HepG2 (cell line): ENCODE measurements around the gene UBXN1. TPM values are rescaled to one million over a fixed set of nuclear protein-coding genes. Genes with fewer than 3 reads are reported as not detected.

ENCODE experiments used
- AGO1 ChIP-seq: fragments of 200-400 bp; formaldehyde crosslinking; IDR thresholded peaks from 2 replicates; pipeline ENCODE4 v1.6.1; 2017; ENCODE audit warnings: mild to moderate bottlenecking, low read depth, low read length, moderate library complexity; ENCODE audit not compliant: poor library complexity, severe bottlenecking
- ARID2 ChIP-seq: sonication (generic); formaldehyde crosslinking; IDR thresholded peaks from 2 replicates; pipeline ENCODE4 v1.8.1; 2022; ENCODE audit warnings: mild to moderate bottlenecking, missing genetic modification reagents, borderline replicate concordance
- CBX1 ChIP-seq: IDR thresholded peaks from one replicate; pipeline ENCODE4 v1.6.1; 2016; ENCODE audit warnings: antibody characterized with exemption, low read depth
- DZIP1 ChIP-seq: sonication (generic); formaldehyde crosslinking; IDR thresholded peaks from 2 replicates; pipeline ENCODE4 v1.5.0; 2020; ENCODE audit warnings: mild to moderate bottlenecking, missing genetic modification reagents
- HNRNPK ChIP-seq: fragments of 200-400 bp; formaldehyde crosslinking; IDR thresholded peaks from 2 replicates; pipeline ENCODE4 v1.6.1; 2018; ENCODE audit warnings: low read length, low read depth, moderate library complexity, mild to moderate bottlenecking; ENCODE audit not compliant: poor library complexity, severe bottlenecking
- HOXA7 ChIP-seq: sonication (generic); formaldehyde crosslinking; IDR thresholded peaks from 2 replicates; pipeline ENCODE4 v1.8.1; 2022; ENCODE audit warnings: mild to moderate bottlenecking, missing genetic modification reagents, moderate library complexity
- IKZF1 ChIP-seq: fragments of 450-650 bp; IDR thresholded peaks from 2 replicates; pipeline ENCODE4 v1.7.1; 2016
- KLF15 ChIP-seq: sonication (generic); formaldehyde crosslinking; IDR thresholded peaks from 2 replicates; pipeline ENCODE4 v1.8.1; 2023; ENCODE audit warnings: borderline replicate concordance, mild to moderate bottlenecking, inconsistent platforms, missing genetic modification reagents, mixed read lengths
- NFE2L2 ChIP-seq: fragments of 150-350 bp; IDR thresholded peaks from 2 replicates; pipeline ENCODE4 v1.6.1; 2014; ENCODE audit warnings: low read length
- PHF21A ChIP-seq: sonication (generic); formaldehyde crosslinking; IDR thresholded peaks from 2 replicates; pipeline ENCODE4 v1.5.0; 2020; ENCODE audit warnings: mild to moderate bottlenecking, missing genetic modification reagents
- PLRG1 ChIP-seq: fragments of 450-650 bp; conservative IDR thresholded peaks from 2 replicates; pipeline ENCODE4 v1.6.1; 2016
- POLR2A ChIP-seq, 2 experiments: IDR thresholded peaks; 2 replicates each; pipeline ENCODE4 v1.6.1; 2011; ENCODE audit warnings: low read depth in 2 of 2, low read length in 2 of 2, mild to moderate bottlenecking in 1 of 2, moderate library complexity in 1 of 2; ENCODE audit not compliant: insufficient read depth in 1 of 2
- TEF ChIP-seq: sonication (generic); formaldehyde crosslinking; IDR thresholded peaks from 2 replicates; pipeline ENCODE4 v1.5.0; 2020; ENCODE audit warnings: missing genetic modification reagents
- TERF1 ChIP-seq: sonication (generic); formaldehyde crosslinking; IDR thresholded peaks from 2 replicates; pipeline ENCODE4 v1.8.0; 2022; ENCODE audit warnings: mild to moderate bottlenecking, missing genetic modification reagents, moderate library complexity
- TRIM24 ChIP-seq: sonication (generic); formaldehyde crosslinking; IDR thresholded peaks from 2 replicates; pipeline ENCODE4 v1.8.0; 2022; ENCODE audit warnings: mild to moderate bottlenecking, missing genetic modification reagents
- ZKSCAN5 ChIP-seq: sonication (generic); formaldehyde crosslinking; IDR thresholded peaks from 2 replicates; pipeline ENCODE4 v1.5.1; 2020; ENCODE audit warnings: mild to moderate bottlenecking, missing genetic modification reagents
- ZNF136 ChIP-seq: sonication (generic); formaldehyde crosslinking; IDR thresholded peaks from 2 replicates; pipeline ENCODE4 v1.8.1; 2022; ENCODE audit warnings: low read depth, mild to moderate bottlenecking, moderate library complexity, missing genetic modification reagents
- ZNF264 ChIP-seq: sonication (generic); formaldehyde crosslinking; IDR thresholded peaks from 2 replicates; pipeline ENCODE4 v1.4.0; 2020; ENCODE audit warnings: missing genetic modification reagents
- ZNF274 ChIP-seq: sonication (generic); formaldehyde crosslinking; IDR thresholded peaks from 2 replicates; pipeline ENCODE4 v1.5.1; 2020; ENCODE audit warnings: mild to moderate bottlenecking, missing genetic modification reagents
- ZNF430 ChIP-seq: sonication (generic); formaldehyde crosslinking; IDR thresholded peaks from 2 replicates; pipeline ENCODE4 v1.9.0; 2021; ENCODE audit warnings: mild to moderate bottlenecking, missing genetic modification reagents
- ZNF530 ChIP-seq: sonication (generic); formaldehyde crosslinking; IDR thresholded peaks from 2 replicates; pipeline ENCODE4 v1.5.0; 2020; ENCODE audit warnings: low read depth, mild to moderate bottlenecking, missing genetic modification reagents
- ZNF619 ChIP-seq: sonication (generic); formaldehyde crosslinking; IDR thresholded peaks from 2 replicates; pipeline ENCODE4 v1.4.0; 2020; ENCODE audit warnings: mild to moderate bottlenecking, missing genetic modification reagents
- ZNF713 ChIP-seq: sonication (generic); formaldehyde crosslinking; IDR thresholded peaks from 2 replicates; pipeline ENCODE4 v1.4.0; 2020; ENCODE audit warnings: mild to moderate bottlenecking, missing genetic modification reagents
- ZNF790 ChIP-seq: sonication (generic); formaldehyde crosslinking; IDR thresholded peaks from 2 replicates; pipeline ENCODE4 v1.8.0; 2022; ENCODE audit warnings: missing genetic modification reagents, mild to moderate bottlenecking, borderline replicate concordance
- polyA plus RNA-seq, 8 experiments: library from polyadenylated mRNA; depleted of rRNA in 3 of 8; stranded (reverse) in 7 of 8; unstranded in 1 of 8; fragments of >200 nt; fragmentation: Illumina TruSeq in 4 of 8; extraction: Trizol in 4 of 8; gene quantifications; 2 replicates each; pipeline versions ENCODE4 v1.2.1 to v1.2.3, GENCODE V29; 2011 to 2016; ENCODE audit warnings: low read depth in 4 of 8, missing spikeins in 1 of 8, mixed read lengths in 1 of 8; ENCODE audit not compliant: insufficient read depth in 1 of 8
- total RNA-seq, 5 experiments: library from RNA; depleted of rRNA; stranded (reverse); fragments of >200 nt; fragmentation: Illumina TruSeq; extraction: Trizol; gene quantifications; 2 replicates each; pipeline ENCODE4 v1.2.3, GENCODE V29; 2016; ENCODE audit warnings: low read depth in 1 of 5
- TF ChIP-seq, protein P1 (sequence below): sonication (generic); formaldehyde crosslinking; IDR thresholded peaks from 2 replicates; pipeline ENCODE4 v1.4.0; 2020; ENCODE audit warnings: missing genetic modification reagents; ENCODE audit errors: not compliant biosample characterization

Gene UBXN1
- total and polyA plus RNA-seq, 2 of the 13 experiments (the other 11 are each of a cell fraction or from before 2014, with no cell fraction given) = 47.5 to 52.4 TPM

- TF ChIP-seq ZNF790 (peak; percentile 99; the same call in 1 of the 2 replicates), TERF1 (peak; percentile 91), POLR2A (IDR thresholded peaks at IDR 0.05; ENCODE audit: insufficient read depth in 1 of 2, low read depth in 2 of 2, low read length in 2 of 2) (peak; percentile 87 to 91), ZNF430 (CRISPR knock-in tag) (peak; percentile 82), KLF15 (peak; percentile 74; the same call in 1 of the 2 replicates), ZNF713 (CRISPR knock-in tag) (no peak), ZKSCAN5 (CRISPR knock-in tag) (no peak), IKZF1 (no peak), ZNF274 (CRISPR knock-in tag) (peak; percentile 80; the same call in 1 of the 2 replicates), PLRG1 (no peak), HNRNPK (peak; percentile 87), PHF21A (CRISPR knock-in tag) (peak; percentile 75), ARID2 (0 out of 2 replicates have a peak, but pooled peaks have one; percentile 90), AGO1 (no peak), ZNF136 (CRISPR knock-in tag) (no peak), CBX1 (peak; percentile 75), TRIM24 (CRISPR knock-in tag) (no peak), ZNF619 (CRISPR knock-in tag) (0 out of 2 replicates have a peak, but pooled peaks have one; percentile 70), NFE2L2 (no peak), TEF (peak; percentile 72; the same call in 1 of the 2 replicates), ZNF530 (CRISPR knock-in tag) (no peak), ZNF264 (CRISPR knock-in tag) (no peak), DZIP1 (CRISPR knock-in tag) (peak; percentile 95), HOXA7 (CRISPR knock-in tag) (no peak)
- TF ChIP-seq, protein P1, sequence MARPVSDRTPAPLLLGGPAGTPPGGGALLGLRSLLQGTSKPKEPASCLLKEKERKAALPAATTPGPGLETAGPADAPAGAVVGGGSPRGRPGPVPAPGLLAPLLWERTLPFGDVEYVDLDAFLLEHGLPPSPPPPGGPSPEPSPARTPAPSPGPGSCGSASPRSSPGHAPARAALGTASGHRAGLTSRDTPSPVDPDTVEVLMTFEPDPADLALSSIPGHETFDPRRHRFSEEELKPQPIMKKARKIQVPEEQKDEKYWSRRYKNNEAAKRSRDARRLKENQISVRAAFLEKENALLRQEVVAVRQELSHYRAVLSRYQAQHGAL (CRISPR knock-in tag) = peak; percentile 83
Measured at GRCh38 chr11:62727165-62727871, 48.4 kb upstream of the UBXN1 start, which contains the start of gene HNRNPUL2 (continued).
